HCT116 (cell line): ENCODE measurements around the gene ZNF181. TPM values are rescaled to one million over a fixed set of nuclear protein-coding genes. Genes with fewer than 3 reads are reported as not detected.

Experiments used
- ATAC-seq: fragments of 200-7000 bp; cut with Tn5 transposase; 2 replicates; pipeline ENCODE4 v1.9.1; 2020; ENCODE audit warnings: mild to moderate bottlenecking, moderate library complexity
- BruUV-seq: library from RNA; stranded (reverse); fragments of 400-500 nt; replicated peaks from 2 replicates; lab custom pipeline; 2021; lab: Mats Ljungman, UMichigan
- CTCF ChIA-PET: fragments of 300-600 bp; sonication (Branson Sonifier 250); formaldehyde crosslinking; loops from one replicate; lab custom pipeline; 2021; ENCODE audit warnings: antibody characterized with exemption; lab: Charles Lee
- POLR2A ChIA-PET: fragments of 300-600, 350-600 bp; sonication (Branson Sonifier 250); formaldehyde crosslinking; loops from one replicate; lab custom pipeline; 2021; ENCODE audit warnings: antibody characterized with exemption; lab: Charles Lee
- RAD21 ChIA-PET, 2 experiments: fragments of 300-600 bp; sonication (Branson Sonifier 250); formaldehyde crosslinking; loops; one replicate each; lab custom pipeline; 2023; ENCODE audit warnings: low total read pairs in 2 of 2; ENCODE audit not compliant: uncharacterized antibody in 2 of 2, unreplicated experiment in 2 of 2, low non-redundant PET in 1 of 2; lab: Charles Lee
- DNase-seq: peaks from one replicate; pipeline ENCODE4 v3.0.0-alpha.2; 2010; ENCODE audit warnings: low read depth, low spot score
- H2AFZ ChIP-seq: fragments of 200-600 bp; shearing (Covaris generic), sonication (generic); 2 replicates; pipeline ENCODE4 v1.6.1; 2017; ENCODE audit warnings: low read depth, mixed run types, mixed read lengths, antibody characterized with exemption, low read length; ENCODE audit not compliant: poor library complexity, severe bottlenecking
- H3K27ac ChIP-seq: 2 replicates; pipeline ENCODE4 v1.5.1; 2012; ENCODE audit warnings: low read depth, low read length
- H3K27me3 ChIP-seq: fragments of 200-600 bp; sonication (generic); 2 replicates; pipeline ENCODE4 v1.6.1; 2016; ENCODE audit warnings: mixed run types, low read length, mixed read lengths; ENCODE audit not compliant: insufficient read depth
- H3K36me3 ChIP-seq, 2 experiments: fragments of 200-500 bp in 1 of 2; fragments of 200-600 bp in 1 of 2; sonication (Bioruptor generic) in 1 of 2; sonication (generic) in 1 of 2; 2 replicates each; pipeline versions ENCODE4 v1.5.1 to v1.6.1; 2014 to 2016; ENCODE audit warnings: low read length in 2 of 2, inconsistent platforms in 1 of 2, mixed read lengths in 1 of 2, mixed run types in 1 of 2; ENCODE audit not compliant: insufficient read depth in 2 of 2, control insufficient read depth in 1 of 2
- H3K4me1 ChIP-seq, 2 experiments: fragments of 200-600 bp in 1 of 2; sonication (generic) in 1 of 2; 2 replicates each; pipeline versions ENCODE4 v1.5.1 to v1.6.1; 2012 to 2017; ENCODE audit warnings: low read length in 2 of 2, inconsistent platforms in 1 of 2, mild to moderate bottlenecking in 1 of 2, mixed read lengths in 1 of 2, mixed run types in 1 of 2, moderate library complexity in 1 of 2; ENCODE audit not compliant: insufficient read depth in 2 of 2, control insufficient read depth in 1 of 2
- H3K4me2 ChIP-seq: fragments of 200-600 bp; sonication (generic); 2 replicates; pipeline ENCODE4 v1.6.1; 2017; ENCODE audit warnings: mixed run types, low read length, mixed read lengths
- H3K4me3 ChIP-seq, 2 experiments: fragments of 200-600 bp in 1 of 2; sonication (generic) in 1 of 2; replicated peaks in 1 of 2; 2 replicates each; pipeline ENCODE4 v1.5.1; 2011 to 2016; ENCODE audit warnings: low read length in 2 of 2, control low read depth in 1 of 2, low read depth in 1 of 2, mild to moderate bottlenecking in 1 of 2, mixed read lengths in 1 of 2, mixed run types in 1 of 2
- H3K79me2 ChIP-seq: fragments of 200-600 bp; sonication (generic); 2 replicates; pipeline ENCODE4 v1.6.1; 2017; ENCODE audit warnings: mild to moderate bottlenecking, mixed run types, low read length, moderate library complexity, mixed read lengths; ENCODE audit not compliant: insufficient read depth
- H3K9ac ChIP-seq: fragments of 200-600 bp; sonication (generic); 2 replicates; pipeline ENCODE4 v1.6.1; 2016; ENCODE audit warnings: low read length, mixed read lengths
- H3K9me2 ChIP-seq: fragments of 200-600 bp; sonication (generic), shearing (Covaris generic); 2 replicates; pipeline ENCODE4 v1.6.1; 2017; ENCODE audit warnings: mixed run types, mild to moderate bottlenecking, moderate library complexity; ENCODE audit not compliant: insufficient read depth
- H3K9me3 ChIP-seq, 2 experiments: fragments of 200-500 bp in 1 of 2; fragments of 200-600 bp in 1 of 2; sonication (Bioruptor generic) in 1 of 2; sonication (generic) in 1 of 2; 2 replicates each; pipeline ENCODE4 v1.6.1; 2014 to 2017; ENCODE audit warnings: low read length in 2 of 2, mixed read lengths in 2 of 2, inconsistent platforms in 1 of 2, low read depth in 1 of 2, mild to moderate bottlenecking in 1 of 2, mixed run types in 1 of 2, moderate library complexity in 1 of 2; ENCODE audit not compliant: control insufficient read depth in 1 of 2, insufficient read depth in 1 of 2
- H4K20me1 ChIP-seq: fragments of 200-600 bp; sonication (generic), shearing (Covaris generic); 2 replicates; pipeline ENCODE4 v1.6.1; 2017; ENCODE audit warnings: mixed run types, mild to moderate bottlenecking, moderate library complexity; ENCODE audit not compliant: insufficient read depth
- CBX3 ChIP-seq: IDR thresholded peaks from 2 replicates; pipeline ENCODE4 v1.6.1; 2012; ENCODE audit warnings: low read depth
- CEBPB ChIP-seq: IDR thresholded peaks from 2 replicates; pipeline ENCODE4 v1.6.1; 2012; ENCODE audit warnings: low read depth
- EZH2 ChIP-seq: fragments of 200-600 bp; sonication (generic); IDR thresholded peaks from 2 replicates; pipeline ENCODE4 v1.6.1; 2017; ENCODE audit warnings: antibody characterized with exemption, mixed run types
- FOSL1 ChIP-seq: IDR thresholded peaks from 2 replicates; pipeline ENCODE4 v1.6.1; 2012; ENCODE audit warnings: low read depth
- JUND ChIP-seq: IDR thresholded peaks from 2 replicates; pipeline ENCODE4 v1.6.1; 2012
- POLR2AphosphoS5 ChIP-seq: IDR thresholded peaks from 2 replicates; pipeline ENCODE4 v1.6.1; 2011; ENCODE audit warnings: mild to moderate bottlenecking, low read depth, low read length, moderate library complexity
- RAD21 ChIP-seq: IDR thresholded peaks from 2 replicates; pipeline ENCODE4 v1.6.1; 2012; ENCODE audit warnings: low read depth, mild to moderate bottlenecking
- SP1 ChIP-seq: IDR thresholded peaks from 2 replicates; pipeline ENCODE4 v1.6.1; 2012; ENCODE audit warnings: low read depth
- ZFX ChIP-seq: fragments of 450-650 bp; IDR thresholded peaks from 2 replicates; pipeline ENCODE4 v1.6.1; 2017
- intact Hi-C: fragments of 100-400 bp; cut with micrococcal nuclease; formaldehyde crosslinking; loops from 2 replicates; pipeline ENCODE4 v1.10.0; 2022
- total RNA-seq: library from RNA; stranded (reverse); gene quantifications from one replicate; pipeline ENCODE4 v1.2.1, GENCODE V29; 2021; ENCODE audit not compliant: unreplicated experiment
- TF ChIP-seq, protein P1 (sequence below): IDR thresholded peaks from 2 replicates; pipeline ENCODE4 v1.6.1; 2012; ENCODE audit warnings: low read depth
- TF ChIP-seq, protein P2 (sequence below): IDR thresholded peaks from 2 replicates; pipeline ENCODE4 v1.6.1; 2012
- TF ChIP-seq, protein P3 (sequence below): IDR thresholded peaks from 2 replicates; pipeline ENCODE4 v1.6.1; 2011; ENCODE audit warnings: mild to moderate bottlenecking, low read length, moderate library complexity; ENCODE audit not compliant: insufficient replicate concordance; ENCODE audit errors: extremely low read depth

ZNF181 gene
- total RNA-seq, 1 experiment from 2014 or later = 4.0 TPM

DNA sequence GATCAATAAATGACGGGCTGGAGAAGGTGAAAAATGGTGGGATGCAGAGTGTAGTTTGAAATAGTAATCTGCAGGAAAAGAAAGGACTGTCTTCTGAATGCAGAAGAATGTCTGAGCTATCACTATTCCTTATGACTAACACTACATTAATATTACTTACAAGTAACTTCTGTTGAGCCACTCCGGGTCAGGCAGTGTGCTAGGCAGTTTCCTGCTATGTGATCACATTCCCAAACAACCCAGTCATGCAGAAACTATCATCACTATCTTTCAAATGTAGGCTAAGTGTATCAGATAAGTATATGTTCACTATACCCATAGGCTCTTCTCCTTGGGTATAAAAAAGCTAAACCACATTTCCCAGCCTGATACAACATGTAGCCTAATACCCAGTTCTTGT, 32.3 kb downstream of the ZNF181 start:
- Histone ChIP-seq H3K27ac (no peak overlapping the region), H3K4me2 (no peak overlapping the region), H3K27me3 (no peaks in the 10 kb centered on the region), H2AFZ (no peak overlapping the region), H3K9ac (no peak overlapping the region), H3K9me3 (peaks cover 7 to 15% of the 10 kb centered on the region in 2 experiments; a peak in 3 of 4 replicates), H3K4me1 (no peaks in the 10 kb centered on the region), H3K9me2 (no peaks in the 10 kb centered on the region), H3K79me2 (no peaks in the 10 kb centered on the region), H4K20me1 (no peaks in the 10 kb centered on the region), H3K36me3 (no peaks in the 10 kb centered on the region), H3K4me3 (no peak overlapping the region)
- TF ChIP-seq, protein P1, sequence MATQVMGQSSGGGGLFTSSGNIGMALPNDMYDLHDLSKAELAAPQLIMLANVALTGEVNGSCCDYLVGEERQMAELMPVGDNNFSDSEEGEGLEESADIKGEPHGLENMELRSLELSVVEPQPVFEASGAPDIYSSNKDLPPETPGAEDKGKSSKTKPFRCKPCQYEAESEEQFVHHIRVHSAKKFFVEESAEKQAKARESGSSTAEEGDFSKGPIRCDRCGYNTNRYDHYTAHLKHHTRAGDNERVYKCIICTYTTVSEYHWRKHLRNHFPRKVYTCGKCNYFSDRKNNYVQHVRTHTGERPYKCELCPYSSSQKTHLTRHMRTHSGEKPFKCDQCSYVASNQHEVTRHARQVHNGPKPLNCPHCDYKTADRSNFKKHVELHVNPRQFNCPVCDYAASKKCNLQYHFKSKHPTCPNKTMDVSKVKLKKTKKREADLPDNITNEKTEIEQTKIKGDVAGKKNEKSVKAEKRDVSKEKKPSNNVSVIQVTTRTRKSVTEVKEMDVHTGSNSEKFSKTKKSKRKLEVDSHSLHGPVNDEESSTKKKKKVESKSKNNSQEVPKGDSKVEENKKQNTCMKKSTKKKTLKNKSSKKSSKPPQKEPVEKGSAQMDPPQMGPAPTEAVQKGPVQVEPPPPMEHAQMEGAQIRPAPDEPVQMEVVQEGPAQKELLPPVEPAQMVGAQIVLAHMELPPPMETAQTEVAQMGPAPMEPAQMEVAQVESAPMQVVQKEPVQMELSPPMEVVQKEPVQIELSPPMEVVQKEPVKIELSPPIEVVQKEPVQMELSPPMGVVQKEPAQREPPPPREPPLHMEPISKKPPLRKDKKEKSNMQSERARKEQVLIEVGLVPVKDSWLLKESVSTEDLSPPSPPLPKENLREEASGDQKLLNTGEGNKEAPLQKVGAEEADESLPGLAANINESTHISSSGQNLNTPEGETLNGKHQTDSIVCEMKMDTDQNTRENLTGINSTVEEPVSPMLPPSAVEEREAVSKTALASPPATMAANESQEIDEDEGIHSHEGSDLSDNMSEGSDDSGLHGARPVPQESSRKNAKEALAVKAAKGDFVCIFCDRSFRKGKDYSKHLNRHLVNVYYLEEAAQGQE = no peak
- TF ChIP-seq CEBPB (no peak), EZH2 (no peak), POLR2AphosphoS5 (no peak), ZFX (no peak), SP1 (no peak), JUND (no peak), FOSL1 (no peak)
- POLR2A ChIA-PET = no interaction called here
- ATAC-seq = no peak
- DNase-seq = no peak
- intact Hi-C loops = no loop called here
- RAD21 ChIA-PET = no interaction called here
- CTCF ChIA-PET = no interaction called here
- BruUV-seq = no TSS peak

DNA sequence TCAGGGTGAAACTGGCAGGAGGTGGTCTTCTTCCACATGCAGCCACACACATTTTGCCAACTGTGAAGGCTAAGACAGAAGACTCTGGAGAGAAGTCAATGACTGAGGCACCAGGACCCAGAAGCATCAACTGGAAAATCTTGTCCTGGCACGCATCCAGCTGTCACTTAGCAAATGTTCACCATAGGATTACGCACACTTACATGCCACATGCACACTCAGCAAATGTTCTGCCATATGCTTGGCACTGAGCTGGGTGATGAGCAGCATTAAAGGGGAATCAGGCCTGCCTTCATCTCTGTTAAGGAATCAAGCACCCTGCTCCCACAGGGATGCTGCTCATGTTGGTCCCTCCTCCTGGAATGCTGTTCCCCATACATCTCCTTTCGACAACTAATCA, 33.9 kb downstream of the ZNF181 start:
- ChIA-PET CTCF (no interaction called here), POLR2A (no interaction called here), RAD21 (no interaction called here)
- no peaks in the 10 kb centered on the region for H3K79me2 ChIP-seq
- no peak overlapping the region for H3K4me2 ChIP-seq
- peaks cover 0 to 10% of the 10 kb centered on the region in 2 experiments; a peak in 1 of 4 replicates for H3K4me1 ChIP-seq
- H4K20me1 ChIP-seq = no peaks in the 10 kb centered on the region
- H2AFZ ChIP-seq = no peak overlapping the region
- no peak overlapping the region for H3K9ac ChIP-seq
- ATAC-seq (no peak), DNase-seq (no peak)
- no peaks in the 10 kb centered on the region for H3K36me3 ChIP-seq
- no peak overlapping the region for H3K27ac ChIP-seq
- H3K27me3 ChIP-seq = no peaks in the 10 kb centered on the region
- no peaks in the 10 kb centered on the region for H3K9me2 ChIP-seq
- intact Hi-C loops = no loop called here
- no peaks in the 10 kb centered on the region; a peak in 2 of 4 replicates for H3K9me3 ChIP-seq
- BruUV-seq = no TSS peak
- H3K4me3 ChIP-seq = no peak overlapping the region
- no peak for TF ChIP-seq RAD21
- TF ChIP-seq, protein P1 = no peak
- TF ChIP-seq, protein P2, sequence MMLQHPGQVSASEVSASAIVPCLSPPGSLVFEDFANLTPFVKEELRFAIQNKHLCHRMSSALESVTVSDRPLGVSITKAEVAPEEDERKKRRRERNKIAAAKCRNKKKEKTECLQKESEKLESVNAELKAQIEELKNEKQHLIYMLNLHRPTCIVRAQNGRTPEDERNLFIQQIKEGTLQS = no peak
- TF ChIP-seq, protein P3, sequence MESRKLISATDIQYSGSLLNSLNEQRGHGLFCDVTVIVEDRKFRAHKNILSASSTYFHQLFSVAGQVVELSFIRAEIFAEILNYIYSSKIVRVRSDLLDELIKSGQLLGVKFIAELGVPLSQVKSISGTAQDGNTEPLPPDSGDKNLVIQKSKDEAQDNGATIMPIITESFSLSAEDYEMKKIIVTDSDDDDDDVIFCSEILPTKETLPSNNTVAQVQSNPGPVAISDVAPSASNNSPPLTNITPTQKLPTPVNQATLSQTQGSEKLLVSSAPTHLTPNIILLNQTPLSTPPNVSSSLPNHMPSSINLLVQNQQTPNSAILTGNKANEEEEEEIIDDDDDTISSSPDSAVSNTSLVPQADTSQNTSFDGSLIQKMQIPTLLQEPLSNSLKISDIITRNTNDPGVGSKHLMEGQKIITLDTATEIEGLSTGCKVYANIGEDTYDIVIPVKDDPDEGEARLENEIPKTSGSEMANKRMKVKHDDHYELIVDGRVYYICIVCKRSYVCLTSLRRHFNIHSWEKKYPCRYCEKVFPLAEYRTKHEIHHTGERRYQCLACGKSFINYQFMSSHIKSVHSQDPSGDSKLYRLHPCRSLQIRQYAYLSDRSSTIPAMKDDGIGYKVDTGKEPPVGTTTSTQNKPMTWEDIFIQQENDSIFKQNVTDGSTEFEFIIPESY = no peak
- no peak for TF ChIP-seq FOSL1
- no peak for TF ChIP-seq CBX3
